Ectodermal cell (in vitro differentiated cells): ENCODE results near the gene SLU7. TPM values are rescaled to one million over a fixed set of nuclear protein-coding genes. Genes with fewer than 3 reads are reported as not detected.

Experiments used
- H3K27ac ChIP-seq: 2 replicates; pipeline ENCODE4 v1.7.0; 2013; ENCODE audit warnings: mild to moderate bottlenecking, low read depth, low read length; ENCODE audit not compliant: insufficient read depth, poor library complexity, severe bottlenecking
- H3K27me3 ChIP-seq: 2 replicates; pipeline ENCODE4 v1.7.0; 2013; ENCODE audit warnings: mild to moderate bottlenecking, low read length; ENCODE audit not compliant: insufficient read depth, control insufficient read depth, poor library complexity, severe bottlenecking
- H3K36me3 ChIP-seq: one replicate; pipeline ENCODE4 v1.7.0; 2013; ENCODE audit warnings: low read length; ENCODE audit not compliant: control insufficient read depth, insufficient read depth
- H3K4me1 ChIP-seq: one replicate; pipeline ENCODE4 v1.7.0; 2013; ENCODE audit warnings: low read length; ENCODE audit not compliant: control insufficient read depth, insufficient read depth
- H3K4me3 ChIP-seq: 2 replicates; pipeline ENCODE4 v1.7.0; 2013; ENCODE audit warnings: low read depth, low read length, control low read depth; ENCODE audit not compliant: insufficient read depth
- H3K9me3 ChIP-seq: 2 replicates; pipeline ENCODE4 v1.7.0; 2013; ENCODE audit warnings: mild to moderate bottlenecking, low read length, moderate library complexity; ENCODE audit not compliant: control insufficient read depth
- WGBS, 2 experiments: methylation state at CpG; one replicate each; pipeline ENCODE4 v1.1.7; 2013; ENCODE audit warnings: missing lambda C conversion rate in 2 of 2; 5-methylcytosine and 5-hydroxymethylcytosine counted together
- polyA plus RNA-seq, 4 experiments: library from polyadenylated mRNA; stranded (reverse); fragments of 50-300 nt; gene quantifications; one replicate each; pipeline ENCODE4 v1.2.3, GENCODE V29; 2013

SLU7 gene
- 41.7 TPM for polyA plus RNA-seq (2013, experiment 1 of 4)
- polyA plus RNA-seq (2013, experiment 2 of 4), result 40.4 TPM
- polyA plus RNA-seq (2013, experiment 3 of 4), result 37.8 TPM
- polyA plus RNA-seq (2013, experiment 4 of 4), result 38.2 TPM

- 1% methylated on average over 48 of the region's 48 CpGs for WGBS, 2 experiments
- Histone ChIP-seq H3K27me3 (no peaks in the 10 kb centered on the region), H3K36me3 (no peaks in the 10 kb centered on the region), H3K27ac (peak within 1 kb of the TSS; percentile 45), H3K4me1 (peaks cover 13% of the 10 kb centered on the region), H3K9me3 (no peaks in the 10 kb centered on the region), H3K4me3 (peak within 1 kb of the TSS; percentile 93)
Measured at GRCh38 chr5:160418561-160419457, at the start of gene SLU7. Gene SLU7 (minus strand): TSS chr5:160419081. CDS start chr5:160415294, 3,787 bp downstream.

GRCh38 chr5:160468363-160468975, 49.6 kb upstream of the SLU7 start:
- WGBS, 2 experiments, result 88 to 93% methylated on average over 3 of the region's 3 CpGs
- H3K4me1 ChIP-seq, result no peaks in the 10 kb centered on the region
- H3K36me3 ChIP-seq, result no peaks in the 10 kb centered on the region
- H3K27ac ChIP-seq, result no peak overlapping the region
- H3K27me3 ChIP-seq, result no peaks in the 10 kb centered on the region
- no peak overlapping the region for H3K4me3 ChIP-seq
- H3K9me3 ChIP-seq, result no peaks in the 10 kb centered on the region

- no peak overlapping the region for H3K4me3 ChIP-seq
- H3K36me3 ChIP-seq, result no peaks in the 10 kb centered on the region
- H3K27me3 ChIP-seq, result no peaks in the 10 kb centered on the region
- 81% methylated on average over 29 of the region's 29 CpGs for WGBS, 2 experiments
- no peak overlapping the region for H3K27ac ChIP-seq
- H3K9me3 ChIP-seq, result no peaks in the 10 kb centered on the region
- no peaks in the 10 kb centered on the region for H3K4me1 ChIP-seq
Measured at GRCh38 chr5:160467555-160468362, 48.9 kb upstream of the SLU7 start.

GRCh38 chr5:160466889-160467554, 48.1 kb upstream of the SLU7 start:
- 94 to 96% methylated on average over 9 of the region's 9 CpGs for WGBS, 2 experiments
- no peaks in the 10 kb centered on the region for H3K36me3 ChIP-seq
- H3K27ac ChIP-seq, result no peak overlapping the region
- no peaks in the 10 kb centered on the region for H3K9me3 ChIP-seq
- no peaks in the 10 kb centered on the region for H3K27me3 ChIP-seq
- no peak overlapping the region for H3K4me3 ChIP-seq
- no peaks in the 10 kb centered on the region for H3K4me1 ChIP-seq

GRCh38 chr5:160466116-160466515, 47.2 kb upstream of the SLU7 start:
- Histone ChIP-seq H3K27me3 (no peaks in the 10 kb centered on the region), H3K27ac (no peak overlapping the region), H3K36me3 (no peaks in the 10 kb centered on the region), H3K4me1 (no peaks in the 10 kb centered on the region), H3K4me3 (no peak overlapping the region), H3K9me3 (no peaks in the 10 kb centered on the region)
- WGBS, 2 experiments, result 89 to 92% methylated on average over 5 of the region's 5 CpGs

GRCh38 chr5:160464466-160464797, 45.6 kb upstream of the SLU7 start:
- 89 to 100% methylated on average over 1 of the region's 4 CpGs for WGBS, 2 experiments

GRCh38 chr5:160463740-160464465, 45.0 kb upstream of the SLU7 start:
- H3K27ac ChIP-seq, result no peak overlapping the region
- H3K9me3 ChIP-seq, result no peaks in the 10 kb centered on the region
- no peaks in the 10 kb centered on the region for H3K36me3 ChIP-seq
- no peaks in the 10 kb centered on the region for H3K27me3 ChIP-seq
- no peak overlapping the region for H3K4me3 ChIP-seq
- WGBS, 2 experiments, result 82 to 89% methylated on average over 7 of the region's 7 CpGs
- no peaks in the 10 kb centered on the region for H3K4me1 ChIP-seq

More at GRCh38 chr5:160464466-160464797, 45.6 kb upstream of the SLU7 start:
- Histone ChIP-seq H3K4me1 (no peaks in the 10 kb centered on the region), H3K9me3 (no peaks in the 10 kb centered on the region), H3K36me3 (no peaks in the 10 kb centered on the region), H3K27me3 (no peaks in the 10 kb centered on the region), H3K27ac (no peak overlapping the region), H3K4me3 (no peak overlapping the region)

- WGBS, 2 experiments, result 93 to 95% methylated on average over 4 of the region's 4 CpGs
- no peak overlapping the region for H3K27ac ChIP-seq
- H3K4me1 ChIP-seq, result no peaks in the 10 kb centered on the region
- no peaks in the 10 kb centered on the region for H3K9me3 ChIP-seq
- no peaks in the 10 kb centered on the region for H3K36me3 ChIP-seq
- H3K27me3 ChIP-seq, result no peaks in the 10 kb centered on the region
- no peak overlapping the region for H3K4me3 ChIP-seq
Measured at GRCh38 chr5:160463227-160463626, 44.3 kb upstream of the SLU7 start.

GRCh38 chr5:160462167-160462566, 43.3 kb upstream of the SLU7 start:
- 90 to 92% methylated on average over 2 of the region's 2 CpGs for WGBS, 2 experiments
- H3K4me1 ChIP-seq, result no peaks in the 10 kb centered on the region
- H3K9me3 ChIP-seq, result no peaks in the 10 kb centered on the region
- H3K36me3 ChIP-seq, result no peaks in the 10 kb centered on the region
- H3K4me3 ChIP-seq, result no peak overlapping the region
- H3K27me3 ChIP-seq, result no peaks in the 10 kb centered on the region
- H3K27ac ChIP-seq, result no peak overlapping the region
